HCEC 1CT (cell line): ENCODE measurements around the gene INF2.
A peak's percentile ranks its signal among the peaks of the same experiment; 100 is the strongest.
"Not testable (repeated sequence)": the region's sequence is repeated elsewhere in the genome, so short reads cannot be mapped to it uniquely, and the experiment has no call there.

Experiments used
- DNase-seq: peaks from one replicate; pipeline ENCODE4 v3.0.0-alpha.2; 2017

Gene INF2

GRCh38 chr14:104724407-104724980, 35.1 kb downstream of the INF2 start:
- DNase-seq, result no peak

- DNase-seq, result peak; percentile 49
These were observed 35.8 kb downstream of the INF2 start for GRCh38 chr14:104724981-104725771.

- DNase-seq, result no peak
These were observed 36.5 kb downstream of the INF2 start for GRCh38 chr14:104725772-104726548.

GRCh38 chr14:104726600-104727451, 37.4 kb downstream of the INF2 start:
- no peak for DNase-seq

DNA sequence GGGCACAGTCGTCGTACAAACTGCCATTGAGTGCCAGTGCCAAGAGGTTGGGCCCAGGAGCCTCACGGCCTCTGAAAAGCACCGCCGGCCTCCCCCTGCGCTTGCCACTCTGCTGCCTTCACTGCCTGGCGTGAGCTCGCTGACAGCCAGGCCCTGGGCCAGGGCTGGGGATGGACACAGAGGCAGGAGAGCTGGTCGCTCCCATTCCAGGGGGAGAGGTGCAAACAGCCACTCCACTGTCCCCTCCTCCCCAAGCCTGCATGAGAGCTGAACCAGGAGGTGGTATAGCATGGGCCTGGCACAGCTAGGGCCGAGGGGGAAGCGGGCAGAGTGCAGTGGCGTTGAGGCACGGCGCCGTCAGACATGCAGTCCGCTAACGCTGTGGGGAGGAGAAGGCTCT, 39.2 kb downstream of the INF2 start:
- DNase-seq, result no peak

- not testable (repeated sequence) for DNase-seq
These were observed 39.9 kb downstream of the INF2 start for GRCh38 chr14:104729176-104729834.

- no peak for DNase-seq
These were observed 40.4 kb downstream of the INF2 start for GRCh38 chr14:104729835-104730181.

DNA sequence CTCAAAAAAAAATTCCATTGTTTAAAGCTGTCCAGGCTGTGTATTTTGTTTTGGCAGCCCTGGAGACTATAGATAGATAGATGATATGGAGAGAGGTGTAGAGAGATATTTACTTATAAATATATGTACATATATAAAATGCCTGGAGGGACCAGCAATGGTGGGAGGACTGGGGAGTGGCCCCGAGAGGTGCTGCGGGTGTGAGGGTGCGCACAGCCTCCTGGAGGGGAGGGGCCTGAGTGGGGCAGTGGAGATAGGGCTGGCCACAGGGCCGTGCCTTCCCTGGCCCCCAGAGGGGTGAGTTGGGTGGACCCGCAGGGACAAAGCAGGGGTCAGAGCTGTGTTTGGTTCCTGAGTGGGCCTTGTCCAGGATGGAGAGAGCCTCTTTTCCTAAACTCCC, 41.1 kb downstream of the INF2 start:
- DNase-seq, result no peak

- DNase-seq, result no peak
These were observed 42.2 kb downstream of the INF2 start for GRCh38 chr14:104731320-104732294.

DNA sequence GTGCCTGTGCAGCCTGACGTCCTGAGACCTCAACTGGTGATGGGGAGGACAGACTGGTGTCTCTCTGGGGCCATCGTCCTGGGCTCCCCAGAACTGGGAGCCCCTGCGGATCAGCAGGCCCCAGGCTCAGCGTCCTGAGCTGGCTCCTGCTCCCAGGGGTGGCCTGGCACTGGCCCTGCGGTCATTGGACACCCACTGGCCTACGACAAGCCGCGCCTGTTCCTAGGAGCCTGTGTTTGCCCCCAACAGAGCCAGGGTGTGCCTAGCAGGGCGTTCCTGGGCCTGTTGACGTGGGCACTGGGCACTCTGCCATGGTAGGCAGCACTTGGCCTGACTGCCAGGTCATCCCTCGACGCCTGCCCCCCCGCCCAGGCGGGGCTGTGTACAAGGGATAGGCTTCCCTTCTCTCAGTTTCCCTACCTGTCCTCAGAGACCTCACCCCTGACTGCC, 43.0 kb downstream of the INF2 start:
- DNase-seq, result no peak

- no peak for DNase-seq
These were observed 43.7 kb downstream of the INF2 start for GRCh38 chr14:104732931-104733681.

GRCh38 chr14:104734051-104734587, 44.7 kb downstream of the INF2 start:
- no peak for DNase-seq

DNA sequence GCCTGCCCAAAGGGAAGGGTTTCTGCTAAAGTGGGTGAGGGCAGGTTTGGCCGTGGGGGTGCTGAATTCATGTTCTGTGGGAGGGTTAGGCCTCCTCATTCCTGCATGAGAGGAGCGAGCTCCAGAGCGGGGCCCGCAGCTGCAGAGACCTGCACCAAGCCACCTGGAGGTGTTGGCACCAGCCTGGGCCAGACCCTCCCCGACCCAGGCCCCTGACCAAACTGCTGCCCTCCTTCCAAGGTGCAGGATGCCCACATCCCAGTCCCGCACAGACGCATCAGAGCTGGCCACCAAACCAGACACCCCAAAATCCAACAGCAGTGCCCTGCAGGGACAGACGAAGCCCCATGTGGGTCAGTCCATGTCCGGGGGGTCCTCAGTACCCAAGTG, 45.2 kb downstream of the INF2 start:
- DNase-seq, result no peak

DNA sequence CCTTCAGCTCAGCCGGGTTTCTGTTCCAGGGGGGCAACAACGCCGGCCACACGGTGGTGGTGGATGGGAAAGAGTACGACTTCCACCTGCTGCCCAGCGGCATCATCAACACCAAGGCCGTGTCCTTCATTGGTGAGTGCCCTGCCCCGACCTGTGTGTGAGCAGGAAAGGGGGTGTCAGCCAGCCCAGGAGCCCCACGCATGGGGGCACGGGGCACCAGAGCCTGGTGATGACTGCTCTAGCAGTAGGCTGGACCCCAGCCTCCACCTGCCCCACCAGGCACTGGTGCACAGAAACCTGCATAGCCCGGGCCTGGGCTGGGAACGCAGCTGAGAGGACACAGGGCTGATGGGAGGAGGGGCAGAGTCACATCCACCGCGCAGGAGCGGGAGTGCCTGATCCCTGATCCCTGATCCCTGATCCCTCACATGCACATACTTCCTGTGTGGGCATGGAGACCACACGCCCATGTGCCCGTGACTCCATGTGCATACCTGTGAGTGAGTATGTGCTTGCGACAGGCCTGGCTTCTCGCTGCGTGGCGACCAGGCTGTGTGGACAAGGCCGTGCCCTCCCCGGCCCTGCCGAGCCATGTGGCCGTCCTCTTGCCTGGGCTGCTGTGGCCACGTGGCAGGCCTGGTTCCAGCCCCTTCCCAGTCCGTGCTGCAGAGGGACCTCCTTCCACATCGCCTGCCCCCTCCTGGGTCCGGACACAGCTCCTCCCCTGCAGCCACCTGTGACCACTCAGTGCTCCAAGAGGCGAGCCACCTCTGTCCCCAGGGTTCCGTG, 45.8 kb downstream of the INF2 start:
- no peak for DNase-seq

DNA sequence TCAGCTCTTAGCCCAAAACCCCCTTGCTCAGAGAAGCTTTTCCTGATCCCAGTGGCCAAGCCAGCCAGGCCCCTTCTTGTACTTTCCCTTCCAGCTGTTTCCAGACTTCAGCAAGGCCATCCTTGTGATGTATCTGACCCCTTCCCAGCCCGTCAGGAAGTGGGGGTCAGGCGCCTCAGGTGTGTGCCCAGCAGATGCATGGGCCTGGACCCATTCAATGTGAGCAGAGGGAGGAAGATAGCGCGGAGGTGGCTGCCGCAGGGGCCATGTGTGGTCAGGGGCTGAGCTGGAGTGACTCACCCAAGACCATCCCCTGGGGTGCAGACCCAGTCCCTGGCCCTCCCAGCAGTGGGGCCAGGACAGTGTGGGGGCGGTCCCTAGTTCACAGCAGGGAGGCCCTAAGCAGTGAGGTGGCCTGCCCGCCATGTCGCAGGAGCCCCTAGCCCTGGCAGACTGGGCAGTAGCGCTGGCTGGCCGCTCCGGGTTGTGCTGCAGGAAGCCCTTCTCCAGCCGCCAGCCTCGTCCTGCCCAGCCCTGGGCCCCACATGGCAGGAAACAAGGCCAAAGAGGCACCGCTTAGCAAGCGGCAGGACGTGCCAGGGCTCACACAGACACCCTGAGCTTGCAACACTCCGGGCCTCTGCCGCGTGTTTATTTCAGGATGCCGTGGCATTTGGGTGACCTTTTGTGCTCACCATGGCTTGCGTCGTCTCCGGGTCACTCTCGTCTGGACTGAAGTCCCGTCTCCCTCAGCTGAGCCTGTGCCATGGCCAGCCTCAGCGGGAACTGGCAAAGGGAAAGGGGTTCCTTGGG, 46.6 kb downstream of the INF2 start:
- DNase-seq, result peak; percentile 76

GRCh38 chr14:104738375-104739019, 49.1 kb downstream of the INF2 start:
- DNase-seq, result no peak

- no peak for DNase-seq
These were observed 49.6 kb downstream of the INF2 start for GRCh38 chr14:104739026-104739425.
